Subcutaneous abdominal adipose tissue (tissue), 5 donors: ENCODE data around the gene TMPRSS11E.
"Not testable (repeated sequence)": the region's sequence is repeated elsewhere in the genome, so short reads cannot be mapped to it uniquely, and the experiment has no call there.

ENCODE experiments used
- H3K27ac ChIP-seq: one replicate; pipeline ENCODE4 v1.7.0; 2013; ENCODE audit warnings: low read depth, mild to moderate bottlenecking, inconsistent platforms, low read length, moderate library complexity
- H3K27me3 ChIP-seq, 5 donors: one replicate each; pipeline ENCODE4 v1.7.0; 2013; ENCODE audit warnings: low read length in 5 of 5, inconsistent platforms in 1 of 5; ENCODE audit not compliant: control insufficient read depth in 5 of 5, insufficient read depth in 4 of 5
- H3K36me3 ChIP-seq, 5 donors: one replicate each; pipeline ENCODE4 v1.7.0; 2013; ENCODE audit warnings: low read length in 5 of 5; ENCODE audit not compliant: control insufficient read depth in 5 of 5, insufficient read depth in 5 of 5
- H3K4me1 ChIP-seq, 5 donors: one replicate each; pipeline ENCODE4 v1.7.0; 2013; ENCODE audit warnings: low read length in 5 of 5, mild to moderate bottlenecking in 3 of 5, moderate library complexity in 1 of 5; ENCODE audit not compliant: control insufficient read depth in 5 of 5, insufficient read depth in 5 of 5
- H3K4me3 ChIP-seq, 5 donors: one replicate each; pipeline ENCODE4 v1.7.0; 2013; ENCODE audit warnings: low read length in 5 of 5, low read depth in 1 of 5
- H3K9ac ChIP-seq, 5 donors: one replicate each; pipeline ENCODE4 v1.7.0; 2013; ENCODE audit warnings: low read length in 5 of 5, mild to moderate bottlenecking in 4 of 5, moderate library complexity in 3 of 5
- H3K9me3 ChIP-seq, 5 donors: one replicate each; pipeline ENCODE4 v1.7.0; 2013; ENCODE audit warnings: low read length in 5 of 5; ENCODE audit not compliant: control insufficient read depth in 5 of 5
- donor health status: healthy.
- donor health status: healthy.
- donor health status: healthy.
- donor health status: healthy.
- donor health status: healthy.

The TMPRSS11E gene

DNA sequence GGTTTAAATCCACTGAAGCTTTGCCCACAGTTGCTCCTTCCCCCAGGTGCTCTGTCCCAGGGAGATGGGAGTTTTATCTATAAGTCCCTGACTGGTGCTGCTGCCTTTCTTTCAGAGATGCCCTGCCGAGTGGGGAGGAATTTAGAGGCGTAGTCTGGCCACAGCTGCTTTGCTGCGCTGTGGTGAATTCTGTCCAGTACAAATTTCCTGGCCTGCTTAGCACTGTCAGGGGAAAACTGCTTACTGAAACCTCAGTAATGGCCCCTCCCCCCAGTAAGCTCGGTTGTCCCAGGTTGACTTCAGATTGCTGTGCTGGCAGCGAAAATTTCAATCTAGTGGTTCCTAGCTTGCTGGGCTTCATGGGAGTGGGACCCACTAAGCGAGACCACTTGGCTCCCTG is 88.7 kb downstream of the TMPRSS11E start:
- no peak overlapping the region for H3K4me3 ChIP-seq
- H3K27me3 ChIP-seq = no peaks in the 10 kb centered on the region
- H3K9me3 ChIP-seq = peaks cover 0 to 3% (median 0%) of the 10 kb centered on the region in 5 donors
- no peak overlapping the region for H3K27ac ChIP-seq
- H3K9ac ChIP-seq = no peak overlapping the region
- no peaks in the 10 kb centered on the region for H3K36me3 ChIP-seq
- no peaks in the 10 kb centered on the region for H3K4me1 ChIP-seq

DNA sequence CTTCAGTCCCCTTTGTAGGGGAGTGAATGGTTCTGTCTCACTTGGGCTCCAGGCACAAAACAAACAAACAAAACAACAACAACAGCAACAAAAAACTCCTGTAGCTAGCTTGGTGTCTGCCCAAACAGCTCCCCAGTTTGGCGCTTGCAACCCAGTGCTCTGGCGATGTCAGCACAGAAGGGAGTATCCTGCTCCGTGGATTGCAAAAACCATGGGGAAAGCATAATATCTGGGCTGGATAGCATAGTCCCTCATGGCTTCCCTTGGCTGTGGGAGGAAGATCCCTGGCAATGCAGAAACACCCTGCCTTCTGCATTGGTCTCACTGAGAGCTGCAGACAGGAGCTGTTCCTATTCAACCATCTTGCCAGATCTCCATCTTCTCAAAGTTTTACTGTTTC is 89.1 kb downstream of the TMPRSS11E start:
- no peak overlapping the region for H3K4me3 ChIP-seq
- H3K36me3 ChIP-seq = no peaks in the 10 kb centered on the region
- no peaks in the 10 kb centered on the region for H3K27me3 ChIP-seq
- H3K27ac ChIP-seq = no peak overlapping the region
- H3K9me3 ChIP-seq = peaks cover 0 to 3% (median 0%) of the 10 kb centered on the region in 5 donors
- H3K9ac ChIP-seq = no peak overlapping the region
- no peaks in the 10 kb centered on the region for H3K4me1 ChIP-seq

DNA sequence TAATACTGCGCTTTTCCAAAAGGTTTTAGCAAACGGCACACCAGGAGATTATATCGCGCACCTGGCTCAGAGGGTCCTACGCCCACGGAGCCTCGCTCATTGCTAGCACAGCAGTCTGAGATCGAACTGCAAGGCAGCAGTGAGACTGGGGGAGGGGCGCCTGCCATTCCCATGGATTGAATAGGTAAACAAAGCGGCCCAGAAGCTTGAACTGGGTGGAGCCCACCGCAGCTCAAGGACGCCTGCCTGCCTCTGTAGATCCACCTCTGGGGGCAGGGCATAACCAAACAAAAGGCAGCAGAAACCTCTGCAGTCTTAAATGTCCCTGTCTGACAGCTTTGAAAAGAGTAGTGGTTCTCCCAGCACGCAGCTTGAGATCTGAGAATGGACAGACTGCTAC is 95.5 kb downstream of the TMPRSS11E start:
- not testable (repeated sequence) for H3K36me3 ChIP-seq, H3K27ac ChIP-seq, H3K27me3 ChIP-seq, H3K4me1 ChIP-seq, H3K4me3 ChIP-seq, H3K9me3 ChIP-seq, H3K9ac ChIP-seq
